ENCODE measurements around the gene NUDT3.
"Not testable (repeated sequence)": the region's sequence is repeated elsewhere in the genome, so short reads cannot be mapped to it uniquely, and the experiment has no call there.

The NUDT3 gene

GRCh38 chr6:34365781-34366638, 26.5 kb downstream of the NUDT3 start:
- not testable (repeated sequence) for ATAC-seq

- not testable (repeated sequence) for ATAC-seq
Observed at GRCh38 chr6:34363681-34364075, 28.8 kb downstream of the NUDT3 start.

GRCh38 chr6:34362909-34363680, 29.4 kb downstream of the NUDT3 start:
- peak in 1 of 2 donors; percentile 21 for ATAC-seq

- no peak for ATAC-seq
Observed at GRCh38 chr6:34362176-34362575, 30.3 kb downstream of the NUDT3 start.

GRCh38 chr6:34360556-34360955, 31.9 kb downstream of the NUDT3 start:
- no peak for ATAC-seq

- no peak for ATAC-seq
Observed at GRCh38 chr6:34359418-34360158, 32.9 kb downstream of the NUDT3 start.

GRCh38 chr6:34358389-34358905, 34.0 kb downstream of the NUDT3 start:
- no peak for ATAC-seq

GRCh38 chr6:34357937-34358336, 34.5 kb downstream of the NUDT3 start:
- ATAC-seq: no peak

GRCh38 chr6:34355889-34356288, 36.6 kb downstream of the NUDT3 start:
- ATAC-seq: no peak

- not testable (repeated sequence) for ATAC-seq
Observed at GRCh38 chr6:34354230-34354629, 38.2 kb downstream of the NUDT3 start.

- ATAC-seq: not testable (repeated sequence)
Observed at GRCh38 chr6:34353530-34353929, 38.9 kb downstream of the NUDT3 start.

GRCh38 chr6:34352305-34352937, 40.0 kb downstream of the NUDT3 start:
- ATAC-seq: no peak

- no peak for ATAC-seq
Observed at GRCh38 chr6:34350934-34351217, 41.6 kb downstream of the NUDT3 start.

- ATAC-seq: no peak
Observed at GRCh38 chr6:34350137-34350933, 42.1 kb downstream of the NUDT3 start.

- ATAC-seq: no peak
Observed at GRCh38 chr6:34349211-34349610, 43.3 kb downstream of the NUDT3 start.

- no peak for ATAC-seq
Observed at GRCh38 chr6:34347303-34347702, 45.2 kb downstream of the NUDT3 start.

- ATAC-seq: no peak
Observed at GRCh38 chr6:34346175-34347119, 46.0 kb downstream of the NUDT3 start.

- peak; percentile 28 to 51 for ATAC-seq
Observed at GRCh38 chr6:34343806-34344205, 48.7 kb downstream of the NUDT3 start.

- ATAC-seq: no peak
Observed at GRCh38 chr6:34342247-34342646, 50.2 kb downstream of the NUDT3 start.

- no peak for ATAC-seq
Observed at GRCh38 chr6:34341481-34341971, 50.9 kb downstream of the NUDT3 start.

All from activated CD4-positive, CD25-positive, alpha-beta regulatory T cell treated with anti-CD3 and anti-CD28 coated beads, Interleukin-2, amount 50 U/mL, for 24 hours (primary cell).